Mammary epithelial cell (primary cell): Measurements from ENCODE around the gene SYTL1.

Experiments used
- EZH2 ChIP-seq: IDR thresholded peaks from 2 replicates; pipeline ENCODE4 v1.6.1; 2012; ENCODE audit warnings: low read length, inconsistent platforms, borderline replicate concordance
- TF ChIP-seq, protein P1 (sequence below), 2 donors: IDR thresholded peaks in 1 of 2; conservative IDR thresholded peaks in 1 of 2; 2 replicates each; pipeline ENCODE4 v1.5.1; 2011 to 2012; ENCODE audit warnings: inconsistent platforms in 2 of 2, low read length in 2 of 2, mild to moderate bottlenecking in 2 of 2, control low read depth in 1 of 2, low read depth in 1 of 2; ENCODE audit not compliant: insufficient read depth in 1 of 2; ENCODE audit errors: extremely low read depth in 1 of 2

DNA sequence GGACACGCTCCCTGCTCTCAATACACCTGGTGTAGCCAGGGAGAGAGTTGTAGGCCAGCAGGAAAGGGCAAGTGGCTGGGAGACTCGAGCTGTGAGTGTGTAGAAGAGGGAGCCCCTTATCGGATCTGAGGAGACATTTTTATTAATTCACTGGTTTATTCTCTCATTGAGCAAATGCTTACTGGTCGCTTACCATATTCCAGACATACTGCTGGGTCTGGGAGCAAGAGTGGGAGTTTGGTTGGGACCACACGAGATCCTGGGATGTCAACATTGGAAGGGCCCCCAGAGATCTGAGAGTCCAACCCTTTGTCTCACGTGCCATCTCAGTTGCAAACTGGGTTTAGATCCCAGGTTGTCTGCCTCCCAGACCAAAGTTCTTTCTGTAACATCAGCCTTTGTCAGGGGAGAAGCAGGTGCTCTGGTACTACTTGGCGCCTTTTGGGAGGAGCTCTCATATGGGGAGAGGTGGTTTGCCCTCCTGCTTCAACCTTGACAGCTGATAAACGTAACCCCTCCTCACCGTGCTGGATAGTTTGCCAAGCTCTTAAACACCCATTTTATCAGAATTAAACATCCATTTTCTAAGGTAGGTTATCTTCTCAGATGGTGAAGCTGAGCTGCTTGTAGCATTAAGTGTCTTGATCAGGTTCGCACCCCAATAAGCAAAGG is 19.1 kb upstream of the SYTL1 start:
- TF ChIP-seq, protein P1, sequence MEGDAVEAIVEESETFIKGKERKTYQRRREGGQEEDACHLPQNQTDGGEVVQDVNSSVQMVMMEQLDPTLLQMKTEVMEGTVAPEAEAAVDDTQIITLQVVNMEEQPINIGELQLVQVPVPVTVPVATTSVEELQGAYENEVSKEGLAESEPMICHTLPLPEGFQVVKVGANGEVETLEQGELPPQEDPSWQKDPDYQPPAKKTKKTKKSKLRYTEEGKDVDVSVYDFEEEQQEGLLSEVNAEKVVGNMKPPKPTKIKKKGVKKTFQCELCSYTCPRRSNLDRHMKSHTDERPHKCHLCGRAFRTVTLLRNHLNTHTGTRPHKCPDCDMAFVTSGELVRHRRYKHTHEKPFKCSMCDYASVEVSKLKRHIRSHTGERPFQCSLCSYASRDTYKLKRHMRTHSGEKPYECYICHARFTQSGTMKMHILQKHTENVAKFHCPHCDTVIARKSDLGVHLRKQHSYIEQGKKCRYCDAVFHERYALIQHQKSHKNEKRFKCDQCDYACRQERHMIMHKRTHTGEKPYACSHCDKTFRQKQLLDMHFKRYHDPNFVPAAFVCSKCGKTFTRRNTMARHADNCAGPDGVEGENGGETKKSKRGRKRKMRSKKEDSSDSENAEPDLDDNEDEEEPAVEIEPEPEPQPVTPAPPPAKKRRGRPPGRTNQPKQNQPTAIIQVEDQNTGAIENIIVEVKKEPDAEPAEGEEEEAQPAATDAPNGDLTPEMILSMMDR (conservative IDR thresholded peaks at IDR 0.05 in 1 of 2, IDR thresholded peaks at IDR 0.05 in 1 of 2; ENCODE audit: extremely low read depth in 1 of 2, insufficient read depth in 1 of 2, low read depth in 1 of 2, low read length in 2 of 2) = no peak
- no peak for TF ChIP-seq EZH2
